Right lobe of liver (tissue), 4 donors: ENCODE measurements around the gene OLFML2B.

Source experiments
- POLR2A ChIP-seq: fragments of 450-650 bp; IDR thresholded peaks from one replicate; pipeline ENCODE4 v1.6.1; 2017; ENCODE audit warnings: antibody characterized with exemption, mild to moderate bottlenecking
- TF ChIP-seq, protein P1 (sequence below), 4 donors: fragments of 200-600 bp in 3 of 4; fragments of 450-650 bp in 1 of 4; IDR thresholded peaks; one replicate each; pipeline versions ENCODE4 v1.5.1 to v1.8.0; 2016 to 2022; ENCODE audit warnings: antibody characterized with exemption in 4 of 4, mild to moderate bottlenecking in 2 of 4
- donor health status: DM: no; HTN: no; CAD: no.
- donor health status: DM: no; HTN: no; CAD: no.
- donor health status: DM: no; HTN: yes; CAD: no.

DNA sequence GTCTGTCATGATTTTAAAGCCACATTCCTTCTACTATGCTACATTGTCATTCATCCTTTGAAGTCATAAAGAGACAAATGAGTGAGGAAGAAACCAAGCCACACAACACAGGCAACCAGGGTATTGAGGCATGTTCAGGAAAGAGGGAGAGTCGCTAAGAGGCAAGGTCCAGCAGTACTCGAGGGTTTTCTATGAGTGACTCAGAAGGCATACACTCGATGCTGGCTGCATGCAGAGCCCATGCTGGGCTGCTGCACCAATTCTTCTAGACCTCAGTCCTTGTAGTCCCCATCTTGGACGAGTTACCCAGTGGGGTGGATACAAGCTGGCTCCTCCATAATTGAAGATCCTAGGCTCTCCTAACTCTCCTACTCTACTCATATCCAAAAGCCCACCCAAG is 57.6 kb downstream of the OLFML2B start:
- TF ChIP-seq, protein P1, sequence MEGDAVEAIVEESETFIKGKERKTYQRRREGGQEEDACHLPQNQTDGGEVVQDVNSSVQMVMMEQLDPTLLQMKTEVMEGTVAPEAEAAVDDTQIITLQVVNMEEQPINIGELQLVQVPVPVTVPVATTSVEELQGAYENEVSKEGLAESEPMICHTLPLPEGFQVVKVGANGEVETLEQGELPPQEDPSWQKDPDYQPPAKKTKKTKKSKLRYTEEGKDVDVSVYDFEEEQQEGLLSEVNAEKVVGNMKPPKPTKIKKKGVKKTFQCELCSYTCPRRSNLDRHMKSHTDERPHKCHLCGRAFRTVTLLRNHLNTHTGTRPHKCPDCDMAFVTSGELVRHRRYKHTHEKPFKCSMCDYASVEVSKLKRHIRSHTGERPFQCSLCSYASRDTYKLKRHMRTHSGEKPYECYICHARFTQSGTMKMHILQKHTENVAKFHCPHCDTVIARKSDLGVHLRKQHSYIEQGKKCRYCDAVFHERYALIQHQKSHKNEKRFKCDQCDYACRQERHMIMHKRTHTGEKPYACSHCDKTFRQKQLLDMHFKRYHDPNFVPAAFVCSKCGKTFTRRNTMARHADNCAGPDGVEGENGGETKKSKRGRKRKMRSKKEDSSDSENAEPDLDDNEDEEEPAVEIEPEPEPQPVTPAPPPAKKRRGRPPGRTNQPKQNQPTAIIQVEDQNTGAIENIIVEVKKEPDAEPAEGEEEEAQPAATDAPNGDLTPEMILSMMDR (IDR thresholded peaks at IDR 0.05) = no peak
- no peak for TF ChIP-seq POLR2A
